HG02763 (cell line): ENCODE measurements around the gene CDA.

Source experiments
- ATAC-seq: cut with Tn5 transposase; IDR thresholded peaks from one replicate; pipeline ENCODE4 v1.9.1; 2021; ENCODE audit warnings: mild to moderate bottlenecking, moderate library complexity; ENCODE audit not compliant: unreplicated experiment

CDA gene

GRCh38 chr1:20615946-20616846, 27.3 kb downstream of the CDA start:
- no peak for ATAC-seq

- no peak for ATAC-seq
These were observed 28.1 kb downstream of the CDA start for GRCh38 chr1:20616847-20617487.

- no peak for ATAC-seq
These were observed 29.7 kb downstream of the CDA start for GRCh38 chr1:20618550-20618949.

- no peak for ATAC-seq
These were observed 31.1 kb downstream of the CDA start for GRCh38 chr1:20619999-20620398.

- ATAC-seq = no peak
These were observed 32.1 kb downstream of the CDA start for GRCh38 chr1:20621012-20621411.

- ATAC-seq = no peak
These were observed 35.8 kb downstream of the CDA start for GRCh38 chr1:20624709-20625108.

- no peak for ATAC-seq
These were observed 36.5 kb downstream of the CDA start for GRCh38 chr1:20625176-20626097.

- no peak for ATAC-seq
These were observed 37.2 kb downstream of the CDA start for GRCh38 chr1:20626098-20626427.

GRCh38 chr1:20626524-20626923, 37.6 kb downstream of the CDA start:
- no peak for ATAC-seq

- no peak for ATAC-seq
These were observed 41.8 kb downstream of the CDA start for GRCh38 chr1:20630729-20631128.

- no peak for ATAC-seq
These were observed 43.5 kb downstream of the CDA start for GRCh38 chr1:20632386-20632785.

GRCh38 chr1:20633190-20634064, 44.5 kb downstream of the CDA start, which contains the start of gene PINK1:
Gene PINK1 (plus strand): TSS chr1:20633458. CDS start chr1:20633549, 91 bp downstream.
- ATAC-seq = peak; percentile 54

GRCh38 chr1:20634065-20634593, 45.2 kb downstream of the CDA start:
- no peak for ATAC-seq

- no peak for ATAC-seq
These were observed 45.7 kb downstream of the CDA start for GRCh38 chr1:20634594-20635084.

GRCh38 chr1:20636785-20637347, 48.0 kb downstream of the CDA start:
- ATAC-seq = no peak

GRCh38 chr1:20640183-20640597, 51.3 kb downstream of the CDA start:
- no peak for ATAC-seq

- no peak for ATAC-seq
These were observed 53.1 kb downstream of the CDA start for GRCh38 chr1:20641975-20642374.

- no peak for ATAC-seq
These were observed 54.2 kb downstream of the CDA start for GRCh38 chr1:20643080-20643479.

- no peak for ATAC-seq
These were observed 55.5 kb downstream of the CDA start for GRCh38 chr1:20644416-20644815.
